ENCODE results near the gene CD300LD. TPM values are rescaled to one million over a fixed set of nuclear protein-coding genes. Genes with fewer than 3 reads are reported as not detected.

The CD300LD gene
- polyA plus RNA-seq, 1 of the 3 experiments (the other 2 are of a cell fraction): not detected

GRCh38 chr17:74623693-74624093, 31.6 kb upstream of the CD300LD start, which contains the start of gene CD300E:
Gene CD300E (minus strand): TSS chr17:74623738. CDS start chr17:74623621, 117 bp downstream.
- H3K27me3 ChIP-seq (ENCODE audit: insufficient read depth): no peaks in the 10 kb centered on the region
- no peak for TF ChIP-seq MAX (IDR thresholded peaks at IDR 0.05; ENCODE audit: low read depth)
- TF ChIP-seq, protein P1, sequence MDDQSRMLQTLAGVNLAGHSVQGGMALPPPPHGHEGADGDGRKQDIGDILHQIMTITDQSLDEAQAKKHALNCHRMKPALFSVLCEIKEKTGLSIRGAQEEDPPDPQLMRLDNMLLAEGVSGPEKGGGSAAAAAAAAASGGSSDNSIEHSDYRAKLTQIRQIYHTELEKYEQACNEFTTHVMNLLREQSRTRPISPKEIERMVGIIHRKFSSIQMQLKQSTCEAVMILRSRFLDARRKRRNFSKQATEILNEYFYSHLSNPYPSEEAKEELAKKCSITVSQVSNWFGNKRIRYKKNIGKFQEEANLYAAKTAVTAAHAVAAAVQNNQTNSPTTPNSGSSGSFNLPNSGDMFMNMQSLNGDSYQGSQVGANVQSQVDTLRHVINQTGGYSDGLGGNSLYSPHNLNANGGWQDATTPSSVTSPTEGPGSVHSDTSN (IDR thresholded peaks at IDR 0.05): no peak
- TF ChIP-seq RAD21 (IDR thresholded peaks at IDR 0.05; ENCODE audit: low read length): no peak
- TF ChIP-seq FOSL2 (IDR thresholded peaks at IDR 0.05; ENCODE audit: borderline replicate concordance, low read depth): no peak
- TF ChIP-seq EP300 (IDR thresholded peaks at IDR 0.05; ENCODE audit: borderline replicate concordance in 1 of 2, low read depth in 1 of 2, low read length in 1 of 2): no peak
- TF ChIP-seq, protein P2, sequence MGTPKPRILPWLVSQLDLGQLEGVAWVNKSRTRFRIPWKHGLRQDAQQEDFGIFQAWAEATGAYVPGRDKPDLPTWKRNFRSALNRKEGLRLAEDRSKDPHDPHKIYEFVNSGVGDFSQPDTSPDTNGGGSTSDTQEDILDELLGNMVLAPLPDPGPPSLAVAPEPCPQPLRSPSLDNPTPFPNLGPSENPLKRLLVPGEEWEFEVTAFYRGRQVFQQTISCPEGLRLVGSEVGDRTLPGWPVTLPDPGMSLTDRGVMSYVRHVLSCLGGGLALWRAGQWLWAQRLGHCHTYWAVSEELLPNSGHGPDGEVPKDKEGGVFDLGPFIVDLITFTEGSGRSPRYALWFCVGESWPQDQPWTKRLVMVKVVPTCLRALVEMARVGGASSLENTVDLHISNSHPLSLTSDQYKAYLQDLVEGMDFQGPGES (IDR thresholded peaks at IDR 0.05; ENCODE audit: low read depth, low read length): no peak
- no peak for TF ChIP-seq YY1 (IDR thresholded peaks at IDR 0.05; ENCODE audit: low read depth)
- TF ChIP-seq USF1 (IDR thresholded peaks at IDR 0.05; ENCODE audit: borderline replicate concordance, low read depth): no peak
- no peak for TF ChIP-seq REST (IDR thresholded peaks at IDR 0.05; ENCODE audit: low read depth, low read length)
- no peak for TF ChIP-seq EZH2phosphoT487 (IDR thresholded peaks at IDR 0.05; ENCODE audit: borderline replicate concordance, low read depth)
- TF ChIP-seq POLR2AphosphoS5 (IDR thresholded peaks at IDR 0.05; ENCODE audit: low read depth, low read length): no peak
- no peak for TF ChIP-seq MEF2A (IDR thresholded peaks at IDR 0.05; ENCODE audit: borderline replicate concordance, low read depth)
- no peak for TF ChIP-seq SMC3 (IDR thresholded peaks at IDR 0.05; ENCODE audit: low read depth, low read length)
- no peak for TF ChIP-seq GATA2 (CRISPR knock-in tag; IDR thresholded peaks at IDR 0.05)
- TF ChIP-seq FOXJ3 (CRISPR knock-in tag; IDR thresholded peaks at IDR 0.05): no peak
- TF ChIP-seq TEAD4 (IDR thresholded peaks at IDR 0.05; ENCODE audit: borderline replicate concordance, insufficient read depth): no peak
- no peak for TF ChIP-seq ZBTB33 (IDR thresholded peaks at IDR 0.05; ENCODE audit: borderline replicate concordance, low read depth)
- no peak for TF ChIP-seq NFIC (IDR thresholded peaks at IDR 0.05; ENCODE audit: borderline replicate concordance)
- no peak within 1 kb of the TSS for H3K4me2 ChIP-seq
- no peak for DNase-seq
- no peaks in the 10 kb centered on the region for H3F3A ChIP-seq (replicated peaks; ENCODE audit: insufficient read depth)
- H3K79me2 ChIP-seq (ENCODE audit: insufficient read depth): no peaks in the 10 kb centered on the region
- H4K20me1 ChIP-seq (ENCODE audit: insufficient read depth): no peaks in the 10 kb centered on the region
- no peak within 1 kb of the TSS for H2AFZ ChIP-seq (ENCODE audit: low read depth)
- no peaks in the 10 kb centered on the region for H3K36me3 ChIP-seq (replicated peaks in 1 of 2; ENCODE audit: control insufficient read depth in 1 of 2, insufficient read depth in 2 of 2, low read length in 1 of 2)
- 18% methylated on average over 5 of the region's 5 CpGs for WGBS (ENCODE audit: low lambda C conversion rate)
- peaks cover 11% of the 10 kb centered on the region; the same call in 1 of the 2 replicates for H3K9me3 ChIP-seq
- H3K9me2 ChIP-seq: no peaks in the 10 kb centered on the region
- CTCF ChIA-PET: interaction anchor here (1.1 to 3.0 kb wide), 2 partner anchors 34 to 58 kb away, joined by 4 to 13 read pairs; no protein-coding TSS in a partner anchor
- no peak within 1 kb of the TSS for H3K27ac ChIP-seq (ENCODE audit: low read depth in 2 of 2, low read length in 1 of 2)
- POLR2A ChIA-PET: no interaction called here
- no peak within 1 kb of the TSS for H3K4me3 ChIP-seq (ENCODE audit: low read depth in 2 of 2, low read length in 1 of 2)
- no peaks in the 10 kb centered on the region for H3K4me1 ChIP-seq (ENCODE audit: control insufficient read depth in 1 of 2, insufficient read depth in 2 of 2, low read depth in 1 of 2, low read length in 1 of 2)
- no peak within 1 kb of the TSS for H3K9ac ChIP-seq
